ENCODE measurements around the gene TMEM106B.

Gene TMEM106B

GRCh38 chr7:12173671-12174070, 37.4 kb upstream of the TMEM106B start (continued):
- TF ChIP-seq, protein P1, sequence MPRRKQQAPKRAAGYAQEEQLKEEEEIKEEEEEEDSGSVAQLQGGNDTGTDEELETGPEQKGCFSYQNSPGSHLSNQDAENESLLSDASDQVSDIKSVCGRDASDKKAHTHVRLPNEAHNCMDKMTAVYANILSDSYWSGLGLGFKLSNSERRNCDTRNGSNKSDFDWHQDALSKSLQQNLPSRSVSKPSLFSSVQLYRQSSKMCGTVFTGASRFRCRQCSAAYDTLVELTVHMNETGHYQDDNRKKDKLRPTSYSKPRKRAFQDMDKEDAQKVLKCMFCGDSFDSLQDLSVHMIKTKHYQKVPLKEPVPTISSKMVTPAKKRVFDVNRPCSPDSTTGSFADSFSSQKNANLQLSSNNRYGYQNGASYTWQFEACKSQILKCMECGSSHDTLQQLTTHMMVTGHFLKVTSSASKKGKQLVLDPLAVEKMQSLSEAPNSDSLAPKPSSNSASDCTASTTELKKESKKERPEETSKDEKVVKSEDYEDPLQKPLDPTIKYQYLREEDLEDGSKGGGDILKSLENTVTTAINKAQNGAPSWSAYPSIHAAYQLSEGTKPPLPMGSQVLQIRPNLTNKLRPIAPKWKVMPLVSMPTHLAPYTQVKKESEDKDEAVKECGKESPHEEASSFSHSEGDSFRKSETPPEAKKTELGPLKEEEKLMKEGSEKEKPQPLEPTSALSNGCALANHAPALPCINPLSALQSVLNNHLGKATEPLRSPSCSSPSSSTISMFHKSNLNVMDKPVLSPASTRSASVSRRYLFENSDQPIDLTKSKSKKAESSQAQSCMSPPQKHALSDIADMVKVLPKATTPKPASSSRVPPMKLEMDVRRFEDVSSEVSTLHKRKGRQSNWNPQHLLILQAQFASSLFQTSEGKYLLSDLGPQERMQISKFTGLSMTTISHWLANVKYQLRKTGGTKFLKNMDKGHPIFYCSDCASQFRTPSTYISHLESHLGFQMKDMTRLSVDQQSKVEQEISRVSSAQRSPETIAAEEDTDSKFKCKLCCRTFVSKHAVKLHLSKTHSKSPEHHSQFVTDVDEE (CRISPR knock-in tag; IDR thresholded peaks at IDR 0.05): no peak
- TF ChIP-seq ZFP3 (CRISPR knock-in tag; IDR thresholded peaks at IDR 0.05) (no peak), OSR1 (CRISPR knock-in tag; IDR thresholded peaks at IDR 0.05) (no peak), ARNTL (CRISPR knock-in tag; IDR thresholded peaks at IDR 0.05; ENCODE audit: borderline replicate concordance, low read depth) (no peak), ZFP30 (CRISPR knock-in tag; IDR thresholded peaks at IDR 0.05) (no peak), PPARA (CRISPR knock-in tag; IDR thresholded peaks at IDR 0.05; ENCODE audit: borderline replicate concordance) (no peak), CSDC2 (CRISPR knock-in tag; IDR thresholded peaks at IDR 0.05) (no peak)

GRCh38 chr7:12174931-12175330, 36.2 kb upstream of the TMEM106B start:
- ATAC-seq: no peak
- TF ChIP-seq SNAI2 (CRISPR knock-in tag; IDR thresholded peaks at IDR 0.05) (no peak), POU6F1 (CRISPR knock-in tag; IDR thresholded peaks at IDR 0.05; ENCODE audit: borderline replicate concordance, low read depth) (no peak), ZNF565 (CRISPR knock-in tag; conservative IDR thresholded peaks at IDR 0.05; ENCODE audit: low read depth) (no peak), ARNTL (CRISPR knock-in tag; IDR thresholded peaks at IDR 0.05; ENCODE audit: borderline replicate concordance, low read depth) (no peak), TCF4 (CRISPR knock-in tag; IDR thresholded peaks at IDR 0.05; ENCODE audit: borderline replicate concordance) (no peak)

- TF ChIP-seq, protein P2, sequence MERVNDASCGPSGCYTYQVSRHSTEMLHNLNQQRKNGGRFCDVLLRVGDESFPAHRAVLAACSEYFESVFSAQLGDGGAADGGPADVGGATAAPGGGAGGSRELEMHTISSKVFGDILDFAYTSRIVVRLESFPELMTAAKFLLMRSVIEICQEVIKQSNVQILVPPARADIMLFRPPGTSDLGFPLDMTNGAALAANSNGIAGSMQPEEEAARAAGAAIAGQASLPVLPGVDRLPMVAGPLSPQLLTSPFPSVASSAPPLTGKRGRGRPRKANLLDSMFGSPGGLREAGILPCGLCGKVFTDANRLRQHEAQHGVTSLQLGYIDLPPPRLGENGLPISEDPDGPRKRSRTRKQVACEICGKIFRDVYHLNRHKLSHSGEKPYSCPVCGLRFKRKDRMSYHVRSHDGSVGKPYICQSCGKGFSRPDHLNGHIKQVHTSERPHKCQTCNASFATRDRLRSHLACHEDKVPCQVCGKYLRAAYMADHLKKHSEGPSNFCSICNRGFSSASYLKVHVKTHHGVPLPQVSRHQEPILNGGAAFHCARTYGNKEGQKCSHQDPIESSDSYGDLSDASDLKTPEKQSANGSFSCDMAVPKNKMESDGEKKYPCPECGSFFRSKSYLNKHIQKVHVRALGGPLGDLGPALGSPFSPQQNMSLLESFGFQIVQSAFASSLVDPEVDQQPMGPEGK (CRISPR knock-in tag; IDR thresholded peaks at IDR 0.05; ENCODE audit: borderline replicate concordance): no peak
- TF ChIP-seq TOX (CRISPR knock-in tag; IDR thresholded peaks at IDR 0.05; ENCODE audit: borderline replicate concordance) (no peak), SNAI2 (CRISPR knock-in tag; IDR thresholded peaks at IDR 0.05) (no peak), ISL1 (CRISPR knock-in tag; IDR thresholded peaks at IDR 0.05) (no peak), ZC3H10 (CRISPR knock-in tag; IDR thresholded peaks at IDR 0.05) (no peak)
- no peak for ATAC-seq
Measured at GRCh38 chr7:12178317-12178716, 32.8 kb upstream of the TMEM106B start.

- ATAC-seq: no peak
- TF ChIP-seq PPARA (CRISPR knock-in tag; IDR thresholded peaks at IDR 0.05; ENCODE audit: borderline replicate concordance) (no peak), CSDC2 (CRISPR knock-in tag; IDR thresholded peaks at IDR 0.05) (no peak), POU6F1 (CRISPR knock-in tag; IDR thresholded peaks at IDR 0.05; ENCODE audit: borderline replicate concordance, low read depth) (no peak), RARB (CRISPR knock-in tag; IDR thresholded peaks at IDR 0.05) (no peak), ISL1 (CRISPR knock-in tag; IDR thresholded peaks at IDR 0.05) (no peak), CSRNP3 (CRISPR knock-in tag; IDR thresholded peaks at IDR 0.05) (no peak), ESRRG (CRISPR knock-in tag; IDR thresholded peaks at IDR 0.05) (no peak), BACH2 (CRISPR knock-in tag; IDR thresholded peaks at IDR 0.05; ENCODE audit: borderline replicate concordance) (no peak), TCF4 (CRISPR knock-in tag; IDR thresholded peaks at IDR 0.05; ENCODE audit: borderline replicate concordance) (no peak)
- TF ChIP-seq, protein P2 (CRISPR knock-in tag; IDR thresholded peaks at IDR 0.05; ENCODE audit: borderline replicate concordance): no peak
- TF ChIP-seq, protein P1 (CRISPR knock-in tag; IDR thresholded peaks at IDR 0.05): no peak
- TF ChIP-seq, protein P3, sequence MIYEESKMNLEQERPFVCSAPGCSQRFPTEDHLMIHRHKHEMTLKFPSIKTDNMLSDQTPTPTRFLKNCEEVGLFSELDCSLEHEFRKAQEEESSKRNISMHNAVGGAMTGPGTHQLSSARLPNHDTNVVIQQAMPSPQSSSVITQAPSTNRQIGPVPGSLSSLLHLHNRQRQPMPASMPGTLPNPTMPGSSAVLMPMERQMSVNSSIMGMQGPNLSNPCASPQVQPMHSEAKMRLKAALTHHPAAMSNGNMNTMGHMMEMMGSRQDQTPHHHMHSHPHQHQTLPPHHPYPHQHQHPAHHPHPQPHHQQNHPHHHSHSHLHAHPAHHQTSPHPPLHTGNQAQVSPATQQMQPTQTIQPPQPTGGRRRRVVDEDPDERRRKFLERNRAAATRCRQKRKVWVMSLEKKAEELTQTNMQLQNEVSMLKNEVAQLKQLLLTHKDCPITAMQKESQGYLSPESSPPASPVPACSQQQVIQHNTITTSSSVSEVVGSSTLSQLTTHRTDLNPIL (CRISPR knock-in tag; IDR thresholded peaks at IDR 0.05; ENCODE audit: low read depth): no peak
Measured at GRCh38 chr7:12194426-12194825, 16.7 kb upstream of the TMEM106B start.

All from SK-N-SH treated with all-trans-retinoic acid at 6 μM for 48 hours (cell line).